Right hindlimb (tissue), 1 donor: ENCODE results near the gene FBXW5.

Source experiments
- DNase-seq: peaks from one replicate; pipeline ENCODE4 v3.0.0-alpha.2; 2018

The FBXW5 gene

DNA sequence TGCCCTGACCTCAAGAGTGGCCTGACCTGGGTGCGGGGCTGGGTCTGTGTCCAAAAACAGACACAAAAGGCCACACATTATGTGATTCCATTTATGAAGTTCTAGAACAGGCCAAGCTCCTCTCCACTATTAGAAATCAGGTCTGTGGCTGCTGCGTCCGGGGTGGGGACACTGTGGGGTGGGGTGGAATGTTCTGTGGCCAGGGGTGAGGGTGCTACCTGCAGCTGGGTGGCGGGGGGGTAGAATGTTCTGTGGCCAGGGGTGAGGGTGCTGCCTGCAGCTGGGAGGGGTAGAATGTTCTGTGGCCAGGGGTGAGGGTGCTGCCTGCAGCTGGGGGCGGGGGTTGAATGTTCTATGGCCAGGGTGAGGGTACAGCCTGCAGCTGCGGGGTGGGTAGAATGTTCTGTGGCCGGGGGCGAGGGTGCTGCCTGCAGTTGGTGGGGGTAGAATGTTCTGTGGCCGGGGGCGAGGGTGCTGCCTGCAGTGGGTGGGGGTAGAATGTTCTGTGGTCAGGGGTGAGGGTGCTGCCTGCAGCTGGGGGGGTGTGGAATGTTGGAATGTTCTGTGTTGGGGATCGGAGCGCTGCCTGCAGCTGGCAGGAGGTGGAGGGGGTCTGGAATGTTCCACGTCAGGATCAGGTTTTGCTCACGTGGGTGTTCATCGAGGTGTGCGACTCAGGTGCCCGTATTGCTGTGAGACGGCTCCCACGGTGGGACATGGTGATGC, 15.8 kb upstream of the FBXW5 start:
- no peak for DNase-seq

DNA sequence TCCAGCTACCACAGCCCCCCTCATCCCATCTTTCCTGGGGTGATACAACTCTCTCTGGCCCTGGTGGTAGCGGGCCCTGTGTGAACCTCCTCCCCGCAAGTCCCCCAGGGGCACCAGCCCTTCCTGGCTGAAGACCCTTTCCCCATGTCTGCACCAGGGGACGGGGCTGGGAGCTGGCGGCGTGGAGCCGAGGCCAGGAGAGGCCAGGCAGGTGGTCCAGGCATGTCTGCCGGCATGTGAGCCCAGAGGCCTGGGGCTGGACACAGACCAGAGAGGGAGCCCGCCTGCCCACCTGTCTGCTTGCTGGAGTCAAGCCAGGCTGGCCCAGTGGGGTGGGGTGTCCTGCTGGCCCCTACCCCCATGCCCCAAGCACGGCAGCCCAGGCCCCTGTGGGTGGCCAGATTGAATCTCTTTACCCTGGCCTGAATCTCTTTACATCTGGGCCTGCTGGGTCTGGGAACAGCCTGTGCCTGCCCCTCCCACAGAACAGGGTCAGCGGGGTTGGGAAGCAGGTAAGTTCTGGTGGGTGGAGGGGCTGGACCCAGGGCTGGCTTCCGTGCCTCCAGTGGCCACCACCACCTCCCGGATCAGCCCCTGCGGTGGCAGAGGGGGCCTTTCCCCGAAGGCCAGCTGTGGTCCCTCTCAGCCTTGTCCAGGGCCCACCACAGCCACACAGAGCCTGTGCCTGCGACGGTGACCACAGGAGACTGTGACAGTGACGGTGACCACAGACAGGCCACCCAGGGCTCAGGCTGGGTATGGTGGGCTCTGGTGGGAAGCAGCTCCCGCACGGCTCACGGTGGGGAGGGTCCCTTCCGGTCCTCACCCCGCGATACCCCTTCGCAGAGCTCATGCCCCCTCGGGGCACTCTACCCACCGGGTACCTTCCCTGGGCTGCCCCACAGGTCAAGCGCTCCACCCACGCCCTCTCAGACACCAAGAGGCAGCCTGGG, 14.6 kb upstream of the FBXW5 start:
- DNase-seq, result no peak

DNA sequence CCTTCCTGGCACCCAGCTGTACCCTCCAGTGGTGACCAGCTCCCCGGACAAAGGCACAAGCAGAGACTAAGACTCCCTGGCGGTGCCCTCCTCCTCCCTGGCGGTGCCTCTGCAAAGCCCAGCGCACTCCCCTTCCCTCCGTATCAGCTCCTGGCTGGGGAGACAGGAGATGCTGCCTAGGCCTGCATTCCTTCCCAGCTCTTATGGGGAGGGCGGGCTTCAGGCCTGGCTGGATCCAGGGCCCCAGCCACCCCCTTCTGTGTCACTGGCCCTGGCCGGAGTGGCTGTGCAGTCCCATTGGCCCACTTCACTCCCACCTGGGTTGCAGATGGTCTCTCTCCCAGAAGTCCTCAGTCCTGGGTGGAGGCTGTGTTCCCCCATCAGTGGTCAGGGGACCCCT, 13.9 kb upstream of the FBXW5 start:
- no peak for DNase-seq

DNA sequence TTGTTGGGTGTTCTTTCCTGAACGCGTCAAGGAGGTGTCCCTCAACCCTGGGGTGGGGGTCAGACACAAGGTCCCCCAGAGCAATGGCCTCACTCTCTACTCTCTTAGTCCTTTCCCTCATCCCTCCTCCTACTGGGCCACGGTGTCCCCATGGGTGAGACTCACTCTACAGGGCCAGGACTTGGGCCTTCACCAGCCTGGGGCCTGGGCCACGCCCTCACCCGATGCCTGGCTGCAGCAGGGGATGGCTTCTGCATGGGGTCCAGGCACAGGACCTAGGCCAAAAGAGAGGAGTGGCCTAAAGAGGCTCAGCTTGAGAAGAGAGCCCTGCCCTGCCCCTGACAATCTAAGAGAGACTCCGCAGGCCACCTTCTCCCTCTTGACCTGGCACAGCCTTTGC, 13.4 kb upstream of the FBXW5 start:
- no peak for DNase-seq

GRCh38 chr9:136957461-136957860, 12.9 kb upstream of the FBXW5 start:
- DNase-seq, result no peak

DNA sequence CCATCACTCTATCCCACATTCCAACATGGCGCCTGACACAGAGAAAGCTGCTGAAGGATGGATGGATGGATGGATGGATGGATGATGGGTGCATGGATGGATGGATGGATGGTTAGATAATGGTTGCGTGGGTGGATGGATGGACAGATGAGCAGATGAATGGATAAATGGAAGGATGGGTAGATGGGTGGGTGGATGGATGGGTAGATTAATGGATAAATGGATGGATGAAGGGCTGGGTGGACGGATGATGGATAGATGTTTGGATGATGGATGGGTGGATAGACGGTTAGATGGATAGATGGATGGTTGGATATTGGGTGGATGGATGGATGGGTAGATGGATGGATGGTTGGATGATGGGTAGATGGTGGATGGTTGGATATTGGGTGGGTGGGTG, 12.1 kb upstream of the FBXW5 start:
- DNase-seq, result no peak

- DNase-seq, result no peak
Observed at GRCh38 chr9:136955943-136956335, 11.4 kb upstream of the FBXW5 start.

DNA sequence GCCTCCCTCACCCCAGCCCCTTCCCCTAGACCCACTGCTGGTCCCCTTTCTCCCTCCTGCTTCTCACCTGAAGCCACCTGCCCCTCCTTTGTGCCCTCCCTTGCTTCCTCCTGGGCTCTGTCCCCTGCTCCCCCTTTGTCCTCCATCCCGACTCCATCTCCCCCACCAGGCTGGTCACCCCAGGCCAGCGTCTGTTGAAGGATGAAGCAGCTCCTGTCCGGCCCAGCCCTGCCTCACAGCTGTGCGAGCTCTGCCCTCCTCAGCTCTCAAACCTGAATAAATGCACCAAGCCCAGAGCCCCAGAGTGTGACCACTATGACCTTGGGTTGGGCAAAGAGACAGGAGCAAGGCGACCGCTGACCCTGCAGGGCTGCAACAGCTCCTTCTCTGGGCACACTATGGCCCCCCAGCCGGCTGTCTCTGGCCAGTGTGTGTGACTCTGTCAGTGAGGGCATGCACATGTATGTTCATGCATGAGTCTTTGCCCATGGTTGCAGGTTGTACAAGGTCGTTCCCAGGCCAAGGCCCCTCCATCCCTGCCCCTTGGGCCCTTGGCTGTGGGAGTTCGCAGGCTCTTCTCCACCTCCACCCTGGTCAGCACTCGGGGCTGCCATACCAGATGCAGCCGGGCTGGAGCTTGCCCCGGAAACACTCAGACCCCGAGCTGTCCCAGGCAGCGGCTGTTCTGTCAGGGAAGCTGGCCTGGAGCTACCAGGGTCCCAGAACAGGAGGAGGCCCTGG, 10.8 kb upstream of the FBXW5 start:
- no peak for DNase-seq

DNA sequence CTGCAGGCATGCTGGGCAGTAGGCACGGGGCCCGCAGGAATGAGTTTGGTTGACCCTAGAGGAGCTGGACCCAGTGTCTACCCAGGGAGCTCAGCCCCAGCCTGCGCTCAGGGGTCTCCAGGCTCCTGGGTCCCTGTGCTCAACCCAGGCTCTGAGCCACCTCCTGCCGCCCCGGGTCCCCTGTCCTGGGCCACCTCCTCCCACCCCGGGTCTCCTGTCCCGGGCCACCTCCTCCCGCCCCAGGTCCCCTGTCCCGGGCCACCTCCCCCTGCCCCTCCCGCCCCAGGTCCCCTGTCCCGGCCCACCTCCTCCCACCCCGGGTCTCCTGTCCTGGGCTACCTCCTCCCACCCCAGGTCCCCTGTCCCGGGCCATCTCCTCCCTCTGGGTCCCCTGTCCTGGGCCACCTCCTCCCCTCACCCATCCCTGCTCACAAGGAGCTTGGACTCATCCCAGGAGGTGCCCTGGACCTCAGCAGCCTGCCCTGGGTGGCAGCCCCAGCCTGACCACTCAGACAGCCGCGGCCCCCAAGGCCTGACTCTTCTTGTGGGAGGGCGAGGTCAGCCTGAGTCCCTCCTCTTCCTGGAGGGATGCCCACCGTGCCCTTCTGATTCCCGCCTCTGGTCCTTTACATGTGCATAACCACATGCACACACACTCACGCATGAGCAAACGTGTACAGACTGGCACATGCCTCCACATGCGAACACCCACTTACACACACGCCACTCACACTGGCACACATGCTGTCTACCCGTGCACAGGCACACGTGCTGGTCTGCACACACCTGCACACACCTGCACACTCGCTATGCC, 9.9 kb upstream of the FBXW5 start:
- DNase-seq, result no peak

DNA sequence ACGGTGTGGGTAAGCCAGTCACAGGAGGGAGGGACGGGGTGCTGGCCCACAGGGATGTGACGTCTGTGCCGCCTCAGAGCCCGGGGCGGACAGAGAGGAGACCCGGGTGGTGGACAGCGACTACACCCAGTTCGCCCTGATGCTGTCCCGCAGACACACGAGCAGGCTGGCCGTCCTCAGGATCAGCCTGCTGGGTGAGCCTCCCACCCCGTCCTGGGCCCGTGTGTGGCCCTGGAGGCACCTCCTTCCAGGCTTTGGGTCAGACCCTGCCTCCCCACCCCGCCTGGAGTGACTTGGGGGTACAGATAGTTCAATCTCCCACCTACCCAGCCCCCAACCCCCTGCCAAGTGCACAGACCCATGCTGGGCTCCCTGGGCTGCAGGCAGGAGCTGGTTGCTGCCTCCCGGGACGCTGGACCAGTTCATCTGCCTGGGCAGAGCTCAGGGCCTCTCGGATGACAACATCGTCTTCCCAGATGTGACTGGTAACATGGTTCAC, 9.3 kb upstream of the FBXW5 start:
- DNase-seq, result no peak

DNA sequence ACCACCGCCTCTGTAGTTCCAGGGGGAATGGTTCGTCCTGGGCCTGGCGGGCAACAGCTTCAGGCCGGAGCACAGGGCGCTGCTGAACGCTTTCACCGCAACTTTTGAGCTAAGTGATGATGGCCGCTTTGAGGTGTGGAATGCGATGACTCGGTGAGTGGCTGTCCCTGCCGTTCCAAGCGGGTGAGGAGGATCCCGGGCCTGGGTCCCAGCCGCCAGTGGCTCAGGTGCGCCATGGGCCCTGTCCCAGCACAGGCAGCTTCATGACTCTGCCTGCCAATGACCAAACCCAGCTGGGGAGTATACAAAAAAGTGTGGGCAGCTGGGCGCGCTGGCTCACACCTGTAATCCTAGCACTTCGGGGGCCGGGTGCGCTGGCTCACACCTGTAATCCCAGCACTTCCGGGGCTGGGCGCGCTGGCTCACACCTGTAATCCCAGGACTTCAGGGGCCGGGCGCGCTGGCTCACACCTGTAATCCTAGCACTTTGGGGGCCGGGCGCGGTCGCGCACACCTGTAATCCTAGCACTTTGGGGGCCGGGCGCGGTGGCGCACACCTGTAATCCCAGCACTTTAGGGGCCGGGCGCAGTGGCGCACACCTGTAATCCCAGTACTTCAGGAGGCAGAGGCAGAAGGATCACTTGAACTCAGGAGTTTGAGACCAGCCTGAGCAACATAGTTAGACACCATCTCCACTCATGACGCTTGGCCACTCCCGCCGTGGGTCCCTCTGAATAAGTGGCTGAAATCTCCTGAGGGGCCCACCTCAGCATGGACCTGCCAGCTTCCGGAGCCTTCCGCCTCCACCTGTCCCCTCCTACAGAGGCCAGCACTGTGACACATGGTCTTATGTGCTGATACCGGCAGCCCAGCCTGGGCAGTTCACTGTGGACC, 8.6 kb upstream of the FBXW5 start:
- DNase-seq, result no peak

DNA sequence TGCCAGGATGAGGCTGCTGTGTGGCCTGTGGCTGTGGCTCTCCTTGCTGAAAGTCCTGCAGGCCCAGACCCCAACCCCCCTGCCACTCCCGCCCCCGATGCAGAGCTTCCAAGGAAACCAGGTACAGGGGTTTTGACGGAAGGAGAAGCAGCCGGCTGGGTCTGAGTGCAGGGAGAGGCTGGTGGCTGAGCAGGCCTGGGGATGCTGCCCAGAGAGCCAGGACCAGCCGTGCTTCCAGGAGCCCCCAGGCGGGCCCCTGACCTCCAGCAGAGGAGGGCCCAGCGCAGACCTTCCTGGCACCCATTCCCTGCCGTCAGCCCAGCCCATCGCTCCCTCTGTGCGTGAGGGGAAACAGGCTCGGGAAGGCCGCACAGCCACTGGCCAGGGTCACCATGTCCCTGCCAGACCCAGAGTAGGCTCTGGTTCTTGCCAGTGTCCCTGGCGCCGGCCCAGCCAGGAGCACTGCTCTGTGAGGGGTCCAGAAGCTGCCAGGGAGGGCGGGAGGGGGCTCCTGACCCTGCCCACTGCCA, 7.8 kb upstream of the FBXW5 start:
- DNase-seq, result no peak

GRCh38 chr9:136951541-136952320, 7.2 kb upstream of the FBXW5 start, which contains the start of gene LCN12:
Gene LCN12 (plus strand): TSS chr9:136952273. CDS start chr9:136952328, 55 bp downstream.
- DNase-seq, result no peak

GRCh38 chr9:136950656-136951276, 6.2 kb upstream of the FBXW5 start:
- DNase-seq, result no peak

GRCh38 chr9:136949817-136950655, 5.5 kb upstream of the FBXW5 start:
- DNase-seq, result peak; percentile 90

DNA sequence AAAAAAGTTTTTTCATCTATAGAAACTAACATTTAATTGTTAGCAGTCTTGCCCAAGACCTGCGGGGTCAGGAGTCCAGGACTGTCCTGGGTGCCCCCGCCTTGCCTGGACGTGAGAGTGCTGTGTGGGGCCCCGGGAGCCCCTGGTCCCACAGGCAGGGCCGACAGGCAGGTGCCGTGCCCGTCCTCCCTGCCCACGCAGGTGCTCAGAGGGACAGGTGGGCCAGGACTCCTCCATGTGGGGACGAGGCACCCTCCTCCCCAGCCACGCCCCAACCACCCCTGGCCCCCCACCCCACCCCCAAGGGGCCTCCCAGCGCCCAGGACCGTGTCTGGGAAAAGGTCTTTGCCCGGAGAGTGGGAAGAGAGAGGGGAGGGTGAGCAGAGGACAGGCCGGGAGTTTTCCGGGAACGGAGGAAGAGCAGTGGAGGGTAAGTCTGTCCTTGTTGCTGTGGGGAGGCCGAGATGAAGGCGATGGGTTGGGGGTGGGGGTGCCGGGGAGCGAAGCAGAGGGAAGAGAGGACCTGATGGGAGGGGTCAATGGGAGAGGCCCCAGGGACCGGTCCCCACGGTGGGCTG, 4.8 kb upstream of the FBXW5 start:
- DNase-seq, result no peak

DNA sequence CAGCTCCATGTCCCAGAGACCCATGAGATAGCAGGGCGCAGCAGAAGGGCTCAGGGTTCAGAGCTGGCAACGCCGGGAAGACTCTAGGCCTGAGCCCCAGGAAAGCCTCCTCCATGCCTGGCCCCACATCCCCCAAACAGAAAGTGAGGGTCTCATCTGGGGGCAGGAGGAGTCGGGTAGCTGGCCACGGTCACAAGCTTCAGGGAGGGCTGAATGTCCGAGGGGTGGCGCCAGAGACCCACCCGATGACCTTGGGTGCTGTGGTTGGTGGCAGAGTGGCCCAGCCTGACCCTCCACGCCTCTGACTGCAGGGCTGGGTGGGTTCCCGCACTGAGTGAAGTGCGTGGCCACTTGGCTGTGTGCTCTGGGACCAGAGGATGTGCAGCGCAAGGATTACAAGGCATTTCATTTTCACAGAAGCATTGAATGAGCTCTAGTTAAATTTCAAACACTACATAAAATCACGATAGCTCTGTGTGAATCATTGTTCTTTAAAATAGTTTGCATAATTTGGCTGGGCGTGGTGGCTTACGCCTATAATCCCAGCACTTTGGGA, 3.5 kb upstream of the FBXW5 start:
- DNase-seq, result no peak
